Measurements from ENCODE around the gene CYGB.
"Not testable (repeated sequence)": the region's sequence is repeated elsewhere in the genome, so short reads cannot be mapped to it uniquely, and the experiment has no call there.

The CYGB gene

DNA sequence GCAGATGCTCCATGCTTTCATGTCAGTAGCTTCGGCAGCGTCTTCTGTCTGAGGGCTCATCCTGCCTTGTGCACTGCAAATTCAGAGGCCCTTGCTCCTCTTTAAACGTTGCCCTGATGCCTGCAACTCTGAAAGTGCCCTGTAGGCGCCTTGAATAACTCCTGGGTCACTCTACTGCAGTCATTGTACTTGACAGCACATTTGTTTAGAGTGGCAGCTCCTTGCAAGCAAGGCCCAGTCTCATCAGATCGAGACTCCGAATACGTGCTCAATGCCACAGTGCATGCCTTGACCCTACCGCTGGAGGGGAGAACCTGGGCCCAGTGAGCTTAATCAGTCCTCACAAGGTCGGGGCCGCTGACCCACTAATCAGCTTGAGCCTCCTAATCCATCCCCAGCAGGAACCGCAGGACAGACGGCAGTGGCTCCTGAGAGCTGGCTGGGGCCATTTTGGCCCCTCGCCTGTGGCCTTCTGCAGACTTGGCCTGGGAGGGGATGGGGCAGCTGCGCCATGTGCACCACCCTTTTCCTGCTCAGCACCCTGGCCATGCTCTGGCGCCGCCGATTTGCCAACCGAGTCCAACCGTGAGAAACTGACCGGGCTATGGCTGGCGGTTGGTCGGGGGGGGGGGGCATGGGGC is 2.2 kb upstream of the CYGB start, which contains the start of gene PRCD:
Gene PRCD, plus strand, starts transcription at position 414 of the 641 bp plus-strand sequence. Its CDS starts 98 bp downstream, at position 512.
- H3K4me1 Mint-ChIP-seq (ENCODE audit: low read depth): peaks cover 3% of the 10 kb centered on the region
- no peaks in the 10 kb centered on the region for H3K36me3 Mint-ChIP-seq (ENCODE audit: low read depth)
- no peak for DNase-seq
- peaks cover 72% of the 10 kb centered on the region for H3K27me3 Mint-ChIP-seq
- no peak within 1 kb of the TSS for H3K27ac Mint-ChIP-seq
- H3K9me3 Mint-ChIP-seq: no peaks in the 10 kb centered on the region
- H3K4me3 Mint-ChIP-seq: no peak within 1 kb of the TSS

DNA sequence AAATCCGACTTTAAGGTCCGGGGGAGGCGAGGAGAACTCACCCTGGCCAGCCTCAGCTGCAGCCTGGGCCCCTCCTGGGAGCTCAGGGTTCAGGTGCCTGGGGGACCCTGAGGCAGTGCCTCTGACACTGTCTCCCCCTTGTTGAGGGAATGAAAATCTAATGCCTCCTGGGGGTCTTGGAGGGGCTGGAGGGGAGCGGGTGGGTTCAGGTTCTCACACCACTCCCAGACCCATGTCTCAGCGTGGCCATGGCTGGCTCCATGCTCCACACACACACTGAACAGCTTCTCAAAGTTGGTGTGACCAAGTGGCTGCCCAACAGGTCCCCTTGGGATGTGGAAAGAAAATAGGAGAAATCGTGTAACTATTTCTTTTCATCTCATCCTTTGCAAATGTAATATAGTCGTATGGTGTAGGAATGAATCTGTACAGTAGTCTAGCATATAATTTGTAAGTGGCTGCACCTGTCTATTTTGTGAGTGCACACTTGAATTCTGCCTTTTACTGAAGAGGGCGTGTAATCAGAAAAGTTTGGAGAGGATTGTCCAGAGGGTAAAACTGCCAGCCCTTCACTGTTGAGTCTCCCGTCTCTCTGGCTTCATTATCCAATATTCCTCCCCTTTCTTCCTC is 1.5 kb upstream of the CYGB start:
- Mint-ChIP-seq H3K9me3 (no peaks in the 10 kb centered on the region), H3K27me3 (peaks cover 66% of the 10 kb centered on the region), H3K4me1 (ENCODE audit: low read depth) (peaks cover 3% of the 10 kb centered on the region), H3K36me3 (ENCODE audit: low read depth) (no peaks in the 10 kb centered on the region), H3K4me3 (no peak overlapping the region), H3K27ac (no peak overlapping the region)
- no peak for DNase-seq

DNA sequence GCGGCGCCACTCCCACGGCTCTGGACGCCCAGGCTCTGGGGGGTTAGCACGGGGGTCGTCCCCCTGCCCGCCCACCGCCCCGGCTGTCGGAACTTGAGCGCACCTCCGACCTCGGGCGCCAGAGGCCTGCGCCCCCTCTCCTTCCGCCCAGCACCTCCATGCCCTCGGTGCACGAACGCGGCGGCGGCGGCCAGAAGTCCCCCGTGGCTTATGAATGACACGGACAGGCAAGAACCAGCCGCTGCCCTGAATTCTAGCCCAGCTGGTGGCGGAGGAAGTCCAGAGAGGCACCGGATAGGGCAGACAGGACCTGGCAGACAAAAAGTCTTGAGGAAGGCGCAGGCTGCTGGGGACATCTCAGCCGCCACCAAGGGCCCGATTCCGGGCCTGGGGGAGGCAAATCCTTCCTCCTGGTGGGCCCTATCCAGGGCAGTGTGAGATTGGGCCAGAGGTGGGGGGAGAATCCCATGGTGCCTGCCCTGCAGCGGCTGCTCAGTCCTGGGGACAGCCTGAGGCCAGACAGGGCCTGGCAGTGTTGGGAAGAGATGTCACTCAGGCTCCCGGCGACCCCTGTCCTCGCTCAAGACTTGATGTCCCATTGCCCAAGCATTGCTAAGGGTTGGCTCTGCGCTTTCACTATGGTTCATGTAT is 897 bp upstream of the CYGB start:
- no peak overlapping the region for H3K27ac Mint-ChIP-seq
- no peak for DNase-seq
- H3K4me1 Mint-ChIP-seq (ENCODE audit: low read depth): peaks cover 3% of the 10 kb centered on the region
- H3K9me3 Mint-ChIP-seq: no peaks in the 10 kb centered on the region
- no peak overlapping the region for H3K4me3 Mint-ChIP-seq
- no peaks in the 10 kb centered on the region for H3K36me3 Mint-ChIP-seq (ENCODE audit: low read depth)
- H3K27me3 Mint-ChIP-seq: peaks cover 59% of the 10 kb centered on the region

DNA sequence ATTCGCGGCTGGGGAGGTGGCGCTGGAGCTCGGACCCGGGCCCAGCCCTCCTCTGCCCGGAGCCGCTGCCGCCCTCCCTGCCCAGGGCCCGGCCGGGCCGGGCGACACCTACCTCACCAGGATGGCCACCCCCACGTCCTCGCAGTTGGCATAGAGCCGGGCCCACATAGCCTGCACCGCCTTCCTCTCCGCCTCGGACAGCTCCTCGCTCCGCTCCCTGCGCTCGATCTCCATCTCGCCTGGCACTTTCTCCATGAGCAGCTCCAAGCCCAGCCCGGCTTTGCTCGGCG is 276 bp downstream of the CYGB start:
- peaks cover 52% of the 10 kb centered on the region for H3K27me3 Mint-ChIP-seq

DNA sequence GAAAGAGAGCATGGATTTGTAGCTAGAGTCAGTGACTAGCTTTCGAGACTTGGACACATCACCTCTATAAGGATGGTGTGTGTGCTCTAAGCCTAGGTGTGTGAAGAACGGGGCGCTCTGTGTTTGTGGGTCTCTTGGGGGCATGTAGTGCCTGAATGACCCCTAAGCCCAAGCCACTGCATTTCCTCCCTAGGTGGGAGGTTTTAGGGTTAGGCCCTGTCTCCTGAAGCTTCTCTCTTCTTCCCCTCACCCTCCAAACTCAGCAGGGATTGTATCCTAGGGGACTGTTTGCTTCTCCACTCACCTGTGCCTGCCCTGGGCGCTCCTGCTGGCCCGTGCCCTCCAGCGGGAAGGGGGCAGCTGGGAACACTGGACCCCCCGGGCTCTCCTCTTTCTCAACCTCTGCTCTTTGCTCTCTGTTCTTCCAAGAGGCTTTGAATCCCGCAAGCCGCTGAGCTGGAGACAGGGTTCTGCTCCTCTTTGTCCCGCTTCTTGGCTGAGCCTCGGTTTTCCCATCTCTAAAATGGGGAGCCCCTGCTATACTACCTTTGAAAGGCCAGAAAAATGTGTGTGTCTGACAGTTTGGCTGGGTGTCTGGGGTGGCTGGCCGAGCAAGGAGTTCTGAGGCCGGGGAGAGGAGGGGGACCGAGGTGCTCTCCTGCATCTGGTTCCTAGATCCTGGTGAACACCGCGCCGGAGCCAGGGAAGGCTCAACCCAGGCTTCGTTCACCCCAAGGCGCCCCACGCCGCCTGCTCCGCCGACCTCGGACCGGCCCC is 810 bp downstream of the CYGB start:
- DNase-seq: no peak
- Mint-ChIP-seq H3K36me3 (ENCODE audit: low read depth) (no peaks in the 10 kb centered on the region), H3K4me3 (no peak overlapping the region), H3K9me3 (no peaks in the 10 kb centered on the region), H3K4me1 (ENCODE audit: low read depth) (peaks cover 3% of the 10 kb centered on the region), H3K27me3 (peaks cover 47% of the 10 kb centered on the region), H3K27ac (no peak overlapping the region)

More for the DNA sequence above, 276 bp downstream of the CYGB start:
- H3K27ac Mint-ChIP-seq: no peak overlapping the region
- peaks cover 3% of the 10 kb centered on the region for H3K4me1 Mint-ChIP-seq (ENCODE audit: low read depth)
- no peak overlapping the region for H3K4me3 Mint-ChIP-seq
- no peak for DNase-seq
- no peaks in the 10 kb centered on the region for H3K9me3 Mint-ChIP-seq
- H3K36me3 Mint-ChIP-seq (ENCODE audit: low read depth): no peaks in the 10 kb centered on the region

DNA sequence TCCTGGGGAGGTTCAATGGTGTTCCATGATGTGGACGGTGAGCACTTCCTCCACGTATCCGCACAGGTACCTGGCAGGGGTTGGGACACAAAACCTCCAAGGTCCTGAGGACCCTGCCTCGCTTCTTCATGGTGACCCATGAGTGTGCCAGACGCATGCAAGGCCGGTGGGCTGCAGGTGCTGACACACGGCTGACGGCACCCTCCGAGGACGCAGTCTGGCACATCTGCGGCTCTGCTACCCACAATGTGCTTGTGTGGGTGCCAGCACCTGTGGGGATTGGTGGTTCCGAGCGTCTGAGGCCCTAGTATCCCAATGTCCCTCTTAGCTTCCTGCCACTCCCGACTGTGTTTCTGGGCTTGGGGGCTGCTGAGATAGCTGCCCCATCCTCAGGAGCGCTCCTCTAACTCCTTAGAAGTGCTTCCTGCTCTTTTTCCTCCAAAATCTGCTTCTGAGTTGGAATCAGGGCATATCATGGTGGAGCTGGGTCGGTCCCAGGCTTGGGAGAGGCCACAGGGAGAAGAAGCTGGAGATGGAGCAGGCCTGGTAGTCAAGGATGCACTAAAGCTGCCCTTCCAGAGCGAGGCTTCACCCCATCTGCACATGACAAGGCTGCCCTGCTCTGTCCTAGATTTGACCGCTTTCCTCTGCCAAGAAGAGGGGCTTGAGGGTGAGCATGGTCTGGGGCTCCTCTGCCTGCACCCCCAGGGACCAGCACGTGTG is 1.6 kb downstream of the CYGB start:
- no peak for DNase-seq
- H3K4me3 Mint-ChIP-seq: no peak overlapping the region
- H3K36me3 Mint-ChIP-seq (ENCODE audit: low read depth): no peaks in the 10 kb centered on the region
- H3K27me3 Mint-ChIP-seq: peaks cover 43% of the 10 kb centered on the region
- no peaks in the 10 kb centered on the region for H3K9me3 Mint-ChIP-seq
- peaks cover 3% of the 10 kb centered on the region for H3K4me1 Mint-ChIP-seq (ENCODE audit: low read depth)
- H3K27ac Mint-ChIP-seq: no peak overlapping the region

DNA sequence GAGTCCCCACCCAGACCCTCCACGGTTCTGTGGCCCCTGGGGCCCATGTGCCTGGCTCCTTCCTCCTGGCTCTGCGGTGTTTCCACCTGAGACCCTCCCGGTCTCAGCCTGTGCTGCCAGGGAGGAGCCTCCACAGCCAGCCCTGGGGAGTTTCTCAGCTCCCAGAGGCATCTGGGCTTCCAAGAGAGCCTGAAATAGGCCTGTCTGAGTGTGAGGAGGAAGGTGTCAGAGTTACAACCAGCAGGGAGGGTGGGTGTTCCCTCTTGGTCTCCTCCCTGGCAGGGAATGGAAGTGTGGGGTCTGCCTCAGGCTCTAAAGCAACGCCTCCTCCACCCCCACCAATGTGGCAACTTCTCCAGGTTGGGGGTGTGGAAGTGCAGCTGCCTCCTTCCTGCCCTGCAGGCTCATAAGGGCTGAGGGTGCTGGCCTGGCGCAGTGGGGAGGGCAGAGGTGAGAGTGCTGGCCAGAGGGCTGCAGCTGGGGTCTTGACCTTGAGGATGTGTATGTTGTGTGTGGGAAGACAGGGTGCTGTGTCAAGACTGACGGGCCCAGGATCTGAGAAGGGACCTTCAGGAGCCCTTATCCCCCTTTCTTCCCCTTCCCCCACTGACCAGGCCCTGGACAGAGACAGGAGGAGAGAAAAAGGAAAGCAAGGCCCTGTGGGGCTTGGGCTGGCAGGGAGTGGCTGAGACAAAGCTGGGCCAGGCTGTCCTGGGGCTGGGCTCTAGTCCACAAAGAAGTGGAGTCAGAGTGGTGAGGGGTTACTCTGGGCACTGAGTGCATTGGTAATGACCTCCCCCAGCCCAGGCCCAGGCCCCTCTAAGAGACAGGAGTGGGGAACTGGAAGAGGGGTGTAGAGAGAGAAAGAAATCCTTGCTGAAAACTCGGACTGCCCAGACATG is 2.4 kb downstream of the CYGB start:
- Mint-ChIP-seq H3K9me3 (no peaks in the 10 kb centered on the region), H3K36me3 (ENCODE audit: low read depth) (no peaks in the 10 kb centered on the region), H3K27me3 (peaks cover 35% of the 10 kb centered on the region), H3K27ac (no peak overlapping the region), H3K4me3 (no peak overlapping the region), H3K4me1 (ENCODE audit: low read depth) (peaks cover 6% of the 10 kb centered on the region)
- no peak for DNase-seq

DNA sequence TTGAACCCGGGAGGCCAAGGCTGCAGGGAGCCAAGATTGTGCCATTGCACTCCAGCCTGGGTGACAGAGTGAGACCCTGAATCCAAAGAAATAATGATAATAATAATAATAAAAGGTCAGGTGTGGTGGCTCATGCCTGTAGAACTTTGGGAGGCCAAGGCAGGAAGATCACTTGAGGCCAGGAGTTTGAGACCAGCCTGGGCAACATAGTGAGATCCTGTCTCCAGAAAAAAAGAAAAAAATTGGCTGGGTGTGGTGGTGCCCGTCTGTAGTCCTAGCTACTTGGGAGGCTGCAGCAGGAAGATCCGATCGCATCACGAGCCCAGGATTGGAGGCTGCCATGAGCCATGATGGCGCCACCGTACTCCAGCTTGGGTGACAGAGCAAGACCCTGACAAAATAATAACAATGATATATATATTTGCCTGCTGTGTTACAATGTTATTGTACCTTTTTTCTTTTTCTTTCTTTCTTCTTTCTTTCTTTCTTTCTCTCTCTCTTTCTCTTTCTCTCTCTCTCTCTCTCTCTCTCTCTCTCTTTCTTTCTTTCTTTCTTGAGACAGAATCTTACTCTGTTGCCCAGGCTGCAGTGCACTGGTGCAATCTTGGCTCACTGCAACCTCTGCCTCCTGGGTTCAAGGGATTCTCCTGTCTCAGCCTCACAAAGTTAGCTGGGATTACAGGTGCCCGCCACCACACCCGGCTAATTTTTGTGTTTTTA is 3.7 kb downstream of the CYGB start:
- H3K27ac Mint-ChIP-seq; H3K9me3 Mint-ChIP-seq; H3K36me3 Mint-ChIP-seq (ENCODE audit: low read depth); H3K4me1 Mint-ChIP-seq (ENCODE audit: low read depth); H3K4me3 Mint-ChIP-seq; DNase-seq: not testable (repeated sequence)
- peaks cover 23% of the 10 kb centered on the region for H3K27me3 Mint-ChIP-seq

DNA sequence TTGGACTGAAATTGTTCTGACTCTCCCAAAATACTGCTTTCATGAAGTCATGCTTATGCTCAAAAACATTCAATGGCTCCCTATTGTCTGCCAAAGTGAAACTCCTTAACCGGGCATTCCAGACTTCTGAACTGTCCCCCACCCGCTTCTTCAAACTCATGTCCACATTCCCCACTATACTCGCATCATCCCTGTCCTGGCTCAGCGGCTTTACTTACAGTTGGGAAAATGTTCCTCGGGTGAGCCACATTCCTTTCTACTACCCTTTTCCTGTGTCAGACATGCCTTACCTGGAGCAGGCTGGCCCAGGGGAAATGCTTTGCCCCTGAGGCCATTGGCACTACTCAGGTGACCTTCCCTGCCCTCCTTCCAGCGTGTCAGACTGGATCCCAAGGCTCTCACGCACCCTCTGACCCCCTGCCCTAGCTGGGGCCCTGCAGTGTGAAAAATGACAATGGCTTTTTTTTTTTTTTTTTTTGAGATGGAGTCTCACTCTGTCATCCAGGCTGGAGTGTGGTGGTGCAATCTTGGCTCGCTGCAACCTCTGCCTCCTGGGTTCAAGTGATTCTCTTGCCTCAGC is 5.3 kb downstream of the CYGB start:
- Mint-ChIP-seq H3K27me3 (peaks cover 17% of the 10 kb centered on the region), H3K9me3 (no peaks in the 10 kb centered on the region), H3K27ac (no peak overlapping the region), H3K4me1 (ENCODE audit: low read depth) (peaks cover 18% of the 10 kb centered on the region), H3K36me3 (ENCODE audit: low read depth) (no peaks in the 10 kb centered on the region), H3K4me3 (no peak overlapping the region)
- DNase-seq: no peak

DNA sequence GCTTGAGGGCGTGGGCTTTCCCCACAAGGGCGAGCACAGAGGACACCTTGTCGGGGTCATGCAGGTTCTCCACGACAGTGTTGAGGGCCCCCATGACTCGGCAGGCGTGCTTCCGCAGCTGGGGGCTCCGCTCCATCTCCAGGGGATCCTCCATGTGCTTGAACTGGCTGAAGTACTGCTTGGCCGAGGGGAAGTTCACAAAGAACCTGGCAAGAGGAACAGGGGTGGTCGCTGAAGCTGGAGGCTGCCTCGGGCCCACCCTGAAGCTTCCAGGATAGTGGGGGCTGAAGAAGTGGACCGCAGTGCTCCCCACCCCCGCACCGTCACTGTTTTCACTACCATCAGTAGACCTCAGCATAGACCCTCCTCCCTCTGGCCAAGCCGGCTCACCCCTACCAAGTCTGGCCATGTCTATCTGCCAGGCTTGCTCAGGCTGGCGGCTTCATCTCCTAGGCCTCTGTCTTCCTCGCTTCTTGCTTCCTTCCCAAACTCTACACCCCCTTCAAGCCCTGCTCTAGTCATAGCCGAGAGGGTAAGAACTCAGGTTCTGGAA is 5.9 kb downstream of the CYGB start:
- no peak for DNase-seq
- Mint-ChIP-seq H3K27ac (no peak overlapping the region), H3K27me3 (peaks cover 12% of the 10 kb centered on the region), H3K36me3 (ENCODE audit: low read depth) (no peaks in the 10 kb centered on the region), H3K9me3 (no peaks in the 10 kb centered on the region), H3K4me3 (no peak overlapping the region), H3K4me1 (ENCODE audit: low read depth) (peaks cover 20% of the 10 kb centered on the region)

DNA sequence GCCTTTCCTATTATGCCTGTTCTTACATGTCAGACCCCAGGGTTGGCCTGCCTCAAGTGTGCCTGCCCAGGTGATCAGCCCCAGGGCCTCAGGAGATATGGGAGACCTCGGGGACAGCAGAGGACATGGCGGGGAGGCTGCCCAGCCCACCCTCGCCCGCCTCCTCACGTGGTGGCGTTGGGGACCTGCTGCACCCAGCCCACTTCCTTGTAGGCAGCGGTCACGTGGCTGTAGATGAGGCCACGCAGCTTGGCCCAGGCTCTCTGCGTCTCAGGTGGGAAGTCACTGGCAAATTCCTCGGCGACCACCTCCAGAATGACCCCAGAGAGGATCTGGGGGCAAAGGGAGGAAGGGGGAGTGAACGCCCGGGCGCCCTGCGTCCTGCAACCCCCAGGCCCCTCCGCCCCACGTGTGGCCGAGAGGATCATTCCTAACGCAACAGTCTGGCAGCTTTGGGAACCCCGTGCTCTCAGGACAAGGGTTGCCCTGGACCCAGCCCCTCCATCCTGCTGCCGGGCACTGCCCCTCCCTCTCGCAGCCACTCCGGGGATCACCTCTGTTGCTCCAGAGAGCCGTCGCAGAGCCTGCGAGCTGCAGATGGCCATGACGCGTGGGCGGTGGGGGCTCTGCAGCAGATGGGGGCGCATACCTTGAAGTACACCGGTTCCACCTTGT is 6.6 kb downstream of the CYGB start:
- peaks cover 7% of the 10 kb centered on the region for H3K27me3 Mint-ChIP-seq
- no peaks in the 10 kb centered on the region for H3K9me3 Mint-ChIP-seq
- DNase-seq: no peak
- no peak overlapping the region for H3K4me3 Mint-ChIP-seq
- no peak overlapping the region for H3K27ac Mint-ChIP-seq
- H3K36me3 Mint-ChIP-seq (ENCODE audit: low read depth): no peaks in the 10 kb centered on the region
- peaks cover 20% of the 10 kb centered on the region for H3K4me1 Mint-ChIP-seq (ENCODE audit: low read depth)

DNA sequence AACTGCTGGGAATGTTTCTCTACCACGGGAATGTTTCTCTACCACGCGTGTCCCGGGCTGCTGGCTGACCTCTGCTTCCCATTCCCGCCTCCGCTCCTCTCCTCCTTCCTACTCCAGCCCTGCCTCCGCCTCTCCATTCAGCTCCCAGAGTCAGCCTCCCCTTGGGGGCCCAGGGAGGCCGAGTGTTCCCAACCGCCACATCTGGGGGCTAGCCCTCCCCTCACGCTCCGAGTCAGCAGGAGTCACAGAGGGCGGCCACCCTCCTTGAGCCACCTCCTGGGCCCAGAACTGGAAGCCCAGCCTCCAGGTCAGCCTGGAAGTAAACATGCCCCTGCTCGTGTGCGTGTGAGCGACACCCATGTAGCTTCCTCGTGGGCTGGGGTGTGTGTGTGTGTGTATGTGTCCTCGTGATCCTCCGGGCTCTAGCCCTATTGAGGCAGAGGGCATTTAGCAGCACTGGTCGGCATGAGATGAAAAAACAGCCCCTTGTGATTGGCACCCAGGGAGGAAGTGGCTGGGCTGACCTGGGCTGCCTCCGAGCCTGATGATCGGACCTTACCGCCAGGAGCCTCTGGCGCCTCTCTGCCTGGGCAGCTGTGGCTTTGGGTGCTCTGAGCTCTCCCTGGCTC is 7.3 kb downstream of the CYGB start:
- no peaks in the 10 kb centered on the region for H3K9me3 Mint-ChIP-seq
- no peak overlapping the region for H3K27ac Mint-ChIP-seq
- H3K27me3 Mint-ChIP-seq: peaks cover 2% of the 10 kb centered on the region
- no peak for DNase-seq
- H3K36me3 Mint-ChIP-seq (ENCODE audit: low read depth): no peaks in the 10 kb centered on the region
- H3K4me1 Mint-ChIP-seq (ENCODE audit: low read depth): peaks cover 20% of the 10 kb centered on the region
- no peak overlapping the region for H3K4me3 Mint-ChIP-seq

Measured in activated T-cell treated with anti-CD3 and anti-CD28 coated beads, Interleukin-2, amount 50 U/mL, for 24 hours (primary cell).